Stimulated activated effector memory CD8-positive, alpha-beta T cell treated with anti-CD3 and anti-CD28 coated beads, Interleukin-12 subunit alpha, Interleukin-12 subunit beta, amount 100 ng/mL, for 72 hours (primary cell): ENCODE measurements around the gene CMC4.

Experiments used
- ATAC-seq: fragments of 150-1000 bp; cut with Tn5 transposase; 2 replicates; pipeline ENCODE4 v1.10.0; 2021
- DNase-seq, 2 donors: peaks; one replicate each; pipeline ENCODE4 v3.0.0; 2021 to 2022; ENCODE audit warnings: low spot score in 2 of 2
- H3K27ac Mint-ChIP-seq: one replicate; pipeline ENCODE4 v1.8.0; 2022; ENCODE audit warnings: mild to moderate bottlenecking, mixed read lengths
- H3K36me3 Mint-ChIP-seq: one replicate; pipeline ENCODE4 v1.8.0; 2022; ENCODE audit warnings: mild to moderate bottlenecking, mixed read lengths
- H3K4me1 Mint-ChIP-seq: one replicate; pipeline ENCODE4 v1.8.0; 2022; ENCODE audit warnings: mixed read lengths
- H3K4me3 Mint-ChIP-seq: one replicate; pipeline ENCODE4 v1.8.0; 2022; ENCODE audit warnings: mild to moderate bottlenecking, mixed read lengths
- H3K9me3 Mint-ChIP-seq: one replicate; pipeline ENCODE4 v1.8.0; 2022; ENCODE audit warnings: mixed read lengths

The CMC4 gene

GRCh38 chrX:155065035-155065734 is 5.8 kb downstream of the CMC4 start:
- ATAC-seq (no peak), DNase-seq (no peak)
- H3K36me3 Mint-ChIP-seq: peaks cover 29% of the 10 kb centered on the region
- H3K4me1 Mint-ChIP-seq: peaks cover 20% of the 10 kb centered on the region
- H3K27ac Mint-ChIP-seq: no peak overlapping the region
- H3K9me3 Mint-ChIP-seq: no peaks in the 10 kb centered on the region
- H3K4me3 Mint-ChIP-seq: no peak overlapping the region

- H3K9me3 Mint-ChIP-seq: no peaks in the 10 kb centered on the region
- H3K36me3 Mint-ChIP-seq: peaks cover 44% of the 10 kb centered on the region
- peaks cover 14% of the 10 kb centered on the region for H3K4me1 Mint-ChIP-seq
- H3K27ac Mint-ChIP-seq: no peak overlapping the region
- no peak overlapping the region for H3K4me3 Mint-ChIP-seq
- ATAC-seq (no peak), DNase-seq (no peak)
These were observed 9.2 kb downstream of the CMC4 start for GRCh38 chrX:155061760-155062159.

DNA sequence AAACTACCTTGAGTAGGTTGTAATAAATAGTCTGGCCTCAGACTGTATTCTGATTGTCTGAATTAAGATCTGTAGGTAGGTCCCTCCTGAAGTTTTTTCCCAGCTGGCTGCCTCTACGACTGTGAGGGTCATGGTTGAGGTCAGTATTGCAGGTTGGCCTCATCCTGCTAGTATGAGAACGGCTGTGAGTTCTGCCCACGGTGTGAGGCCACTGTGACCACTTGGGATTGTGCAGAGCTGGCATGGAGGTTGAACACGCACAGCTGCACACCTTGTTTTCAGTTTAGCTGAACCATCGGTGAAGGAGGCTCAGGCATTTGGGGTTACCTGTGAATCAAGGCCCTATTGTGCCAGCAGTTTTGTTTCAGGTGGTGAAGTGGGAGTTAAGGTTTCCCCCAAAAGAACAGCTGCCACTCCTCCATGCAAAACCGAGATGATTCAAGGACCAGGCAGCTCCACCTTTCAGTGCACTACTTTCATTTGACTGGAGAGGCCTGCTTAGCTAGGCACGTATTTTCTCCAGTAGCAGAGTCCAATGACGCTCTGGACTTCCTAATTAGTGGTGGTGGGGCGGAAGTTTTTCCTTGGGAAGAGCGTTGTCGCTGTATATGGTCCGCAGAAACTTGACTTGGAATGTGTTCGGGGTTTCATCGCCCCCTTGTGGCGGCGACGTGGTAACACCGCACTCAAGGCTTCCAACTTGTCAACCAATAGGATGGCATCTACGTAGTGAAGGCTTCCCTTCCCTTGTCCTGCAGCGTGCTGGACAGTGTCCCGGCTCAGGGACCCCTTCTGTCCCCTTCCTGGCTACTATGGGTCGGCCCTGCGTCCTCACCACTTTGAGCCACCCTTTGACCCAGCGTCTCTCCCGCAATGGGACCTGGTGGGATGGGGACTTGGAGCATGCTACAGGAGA is 13.8 kb downstream of the CMC4 start:
- peak overlapping the region; percentile 45 for H3K4me3 Mint-ChIP-seq
- DNase-seq (peak; percentile 29 to 62), ATAC-seq (peak; percentile 74)
- peaks cover 16% of the 10 kb centered on the region for H3K4me1 Mint-ChIP-seq
- no peak overlapping the region for H3K27ac Mint-ChIP-seq
- peaks cover 39% of the 10 kb centered on the region for H3K36me3 Mint-ChIP-seq
- no peaks in the 10 kb centered on the region for H3K9me3 Mint-ChIP-seq

DNA sequence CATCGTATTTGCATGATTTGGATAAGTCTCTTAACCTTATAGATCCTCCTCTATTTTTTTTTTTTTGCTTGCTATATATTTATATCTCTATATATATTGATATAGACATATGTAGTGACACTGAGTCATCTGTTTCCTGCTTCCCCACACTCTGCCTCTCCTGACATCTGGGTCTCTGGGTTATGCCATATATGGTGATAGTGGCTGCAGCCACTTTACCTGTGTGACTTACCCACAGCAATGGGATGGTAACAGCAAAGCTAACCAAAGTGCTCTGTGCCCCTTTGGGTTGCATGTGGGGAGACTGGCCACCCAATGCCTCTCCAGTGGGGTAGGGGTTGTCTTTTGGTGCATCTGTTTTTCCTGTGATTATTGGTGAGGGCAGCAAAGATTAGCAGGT is 14.5 kb downstream of the CMC4 start:
- Mint-ChIP-seq H3K36me3 (peaks cover 39% of the 10 kb centered on the region), H3K27ac (no peak overlapping the region), H3K9me3 (no peaks in the 10 kb centered on the region), H3K4me1 (peaks cover 16% of the 10 kb centered on the region), H3K4me3 (peak overlapping the region; percentile 45)
- ATAC-seq (peak; percentile 65), DNase-seq (no peak)

DNA sequence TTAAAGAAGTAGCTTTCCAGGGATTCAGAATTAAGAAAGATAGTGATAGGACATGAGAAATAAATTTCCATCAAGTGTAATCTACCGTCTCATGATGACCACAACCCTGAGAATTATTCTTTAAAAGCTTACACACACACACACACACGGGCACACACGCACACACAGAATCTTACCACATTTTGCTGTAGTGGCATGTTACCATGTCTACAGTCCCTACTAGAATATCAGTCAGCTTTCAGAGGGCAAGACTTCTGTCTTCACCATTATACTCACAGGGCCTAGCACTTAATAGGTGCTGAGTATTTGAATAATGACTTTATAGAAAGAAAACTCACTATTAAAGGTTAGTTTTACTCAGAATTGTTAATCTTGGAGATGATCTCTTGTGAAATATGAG is 15.4 kb downstream of the CMC4 start:
- ATAC-seq: peak; percentile 44
- Mint-ChIP-seq H3K4me3 (no peak overlapping the region), H3K9me3 (no peaks in the 10 kb centered on the region), H3K4me1 (peaks cover 16% of the 10 kb centered on the region), H3K27ac (peak overlapping the region; percentile 50), H3K36me3 (peaks cover 31% of the 10 kb centered on the region)
- no peak for DNase-seq

- DNase-seq (no peak), ATAC-seq (no peak)
- no peaks in the 10 kb centered on the region for H3K9me3 Mint-ChIP-seq
- H3K27ac Mint-ChIP-seq: peak overlapping the region; percentile 50
- H3K36me3 Mint-ChIP-seq: peaks cover 28% of the 10 kb centered on the region
- H3K4me3 Mint-ChIP-seq: no peak overlapping the region
- H3K4me1 Mint-ChIP-seq: peaks cover 18% of the 10 kb centered on the region
These were observed 16.7 kb downstream of the CMC4 start for GRCh38 chrX:155054255-155054654.

GRCh38 chrX:155053656-155054055 is 17.3 kb downstream of the CMC4 start:
- Mint-ChIP-seq H3K36me3 (peaks cover 29% of the 10 kb centered on the region), H3K4me3 (no peak overlapping the region), H3K4me1 (peaks cover 24% of the 10 kb centered on the region), H3K27ac (peak overlapping the region; percentile 12), H3K9me3 (no peaks in the 10 kb centered on the region)
- ATAC-seq (no peak), DNase-seq (no peak)

DNA sequence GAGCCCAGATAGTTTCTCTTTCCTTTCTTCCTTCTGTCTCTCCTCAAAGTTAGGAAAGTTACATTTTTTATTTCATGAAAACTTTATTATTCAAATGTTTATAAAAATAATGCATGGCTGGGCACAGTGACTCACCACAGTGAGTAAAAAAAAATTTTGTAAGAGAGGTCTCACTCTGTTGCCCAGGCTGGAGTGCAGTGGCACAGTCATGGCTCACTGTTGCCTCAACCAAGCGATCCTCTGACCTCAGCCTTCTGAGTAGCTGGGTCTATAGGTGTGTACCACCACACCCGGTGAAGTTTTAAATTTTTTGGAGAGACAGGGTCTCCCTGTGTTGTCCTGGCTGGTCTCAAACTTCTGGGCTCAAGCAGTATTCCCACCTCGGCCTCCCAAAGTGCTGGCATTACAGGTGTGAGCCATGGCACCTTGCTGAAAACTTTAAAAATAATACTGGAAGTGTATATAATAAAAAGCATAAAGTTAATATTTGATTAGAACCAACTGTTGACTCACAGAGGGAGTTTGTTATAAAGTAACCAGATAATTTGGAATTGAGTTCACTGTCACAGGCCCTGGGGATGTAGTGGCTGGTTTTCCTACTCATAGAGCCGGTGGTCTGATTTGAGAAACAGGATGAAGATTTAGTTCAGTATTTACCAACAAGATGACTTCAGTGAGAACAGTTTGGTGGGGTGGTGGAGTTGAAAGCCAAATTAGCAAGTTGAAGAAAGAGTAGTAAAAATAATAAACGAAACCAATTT is 18.0 kb downstream of the CMC4 start:
- Mint-ChIP-seq H3K4me3 (no peak overlapping the region), H3K9me3 (no peaks in the 10 kb centered on the region), H3K27ac (peak overlapping the region; percentile 12), H3K4me1 (peaks cover 24% of the 10 kb centered on the region), H3K36me3 (peaks cover 31% of the 10 kb centered on the region)
- peak; percentile 42 for ATAC-seq
- DNase-seq: no peak

- peak in 1 of 2 donors; percentile 59 for DNase-seq
- no peaks in the 10 kb centered on the region for H3K9me3 Mint-ChIP-seq
- peaks cover 49% of the 10 kb centered on the region for H3K36me3 Mint-ChIP-seq
- no peak overlapping the region for H3K4me3 Mint-ChIP-seq
- H3K4me1 Mint-ChIP-seq: peaks cover 13% of the 10 kb centered on the region
- no peak for ATAC-seq
- no peak overlapping the region for H3K27ac Mint-ChIP-seq
These were observed 21.8 kb downstream of the CMC4 start for GRCh38 chrX:155048977-155049619.

- Mint-ChIP-seq H3K4me3 (no peak overlapping the region), H3K4me1 (peaks cover 8% of the 10 kb centered on the region), H3K9me3 (no peaks in the 10 kb centered on the region), H3K27ac (no peak overlapping the region), H3K36me3 (peaks cover 49% of the 10 kb centered on the region)
- no peak for DNase-seq
- ATAC-seq: no peak
These were observed 24.0 kb downstream of the CMC4 start for GRCh38 chrX:155046811-155047528.

DNA sequence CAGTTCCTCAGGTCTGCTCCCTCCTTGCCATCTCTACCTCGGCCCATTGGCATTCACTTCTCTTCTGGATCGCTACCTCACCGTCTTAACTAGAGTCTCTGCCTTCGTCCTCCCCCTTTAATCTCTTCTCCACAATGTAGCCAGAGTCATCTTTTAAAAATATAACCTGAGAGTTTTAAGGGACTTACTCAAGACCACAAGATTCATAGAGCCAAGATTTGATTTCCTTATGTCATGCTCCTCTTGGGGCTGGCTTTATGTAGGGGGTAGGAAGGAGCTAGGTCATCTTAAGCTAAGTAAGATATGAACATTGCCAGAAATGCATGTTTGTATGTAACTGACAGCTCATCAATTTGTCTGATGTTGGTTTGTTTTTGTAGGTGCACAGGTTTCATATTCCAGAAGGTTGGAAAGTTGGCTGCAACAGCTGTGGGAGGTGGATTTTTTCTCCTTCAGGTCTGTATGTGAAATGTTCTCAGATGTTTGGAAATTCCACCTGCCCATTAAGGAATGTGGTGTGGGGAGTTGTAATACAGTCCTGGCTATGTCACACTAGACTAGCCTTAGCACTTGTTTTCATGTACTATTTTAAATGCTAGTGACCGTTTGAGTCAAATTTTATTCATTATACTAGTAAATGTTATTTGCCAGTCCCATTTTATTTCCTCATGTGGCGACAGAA is 24.7 kb downstream of the CMC4 start:
- no peak overlapping the region for H3K4me3 Mint-ChIP-seq
- H3K27ac Mint-ChIP-seq: no peak overlapping the region
- peaks cover 8% of the 10 kb centered on the region for H3K4me1 Mint-ChIP-seq
- DNase-seq (no peak), ATAC-seq (no peak)
- peaks cover 43% of the 10 kb centered on the region for H3K36me3 Mint-ChIP-seq
- no peaks in the 10 kb centered on the region for H3K9me3 Mint-ChIP-seq

GRCh38 chrX:155035688-155036087 is 35.2 kb downstream of the CMC4 start:
- DNase-seq: no peak
- Mint-ChIP-seq H3K4me1 (peaks cover 21% of the 10 kb centered on the region), H3K27ac (no peak overlapping the region), H3K4me3 (no peak overlapping the region), H3K9me3 (no peaks in the 10 kb centered on the region), H3K36me3 (peaks cover 43% of the 10 kb centered on the region)
- ATAC-seq: no peak

DNA sequence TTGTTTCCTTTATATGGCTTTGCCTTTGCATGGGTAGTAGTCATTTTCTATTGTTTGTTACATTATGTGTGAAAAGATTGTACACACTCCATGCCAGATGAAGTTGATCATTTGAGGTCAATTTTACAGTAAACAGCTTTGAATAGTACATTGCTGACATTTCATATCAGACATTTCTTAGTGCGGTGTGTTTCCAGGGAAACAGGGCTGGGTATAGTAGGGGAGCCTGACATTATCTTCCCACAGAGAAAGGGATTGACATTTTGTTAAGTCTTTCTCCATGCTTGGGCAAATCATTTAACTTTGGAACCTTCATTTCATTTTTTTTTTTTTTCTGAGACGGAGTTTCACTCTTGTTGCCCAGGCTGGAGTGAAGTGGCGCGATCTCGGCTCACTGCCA is 39.3 kb downstream of the CMC4 start:
- peaks cover 15% of the 10 kb centered on the region for H3K4me1 Mint-ChIP-seq
- no peak overlapping the region for H3K27ac Mint-ChIP-seq
- DNase-seq (no peak), ATAC-seq (no peak)
- peaks cover 46% of the 10 kb centered on the region for H3K36me3 Mint-ChIP-seq
- H3K4me3 Mint-ChIP-seq: no peak overlapping the region
- H3K9me3 Mint-ChIP-seq: no peaks in the 10 kb centered on the region

DNA sequence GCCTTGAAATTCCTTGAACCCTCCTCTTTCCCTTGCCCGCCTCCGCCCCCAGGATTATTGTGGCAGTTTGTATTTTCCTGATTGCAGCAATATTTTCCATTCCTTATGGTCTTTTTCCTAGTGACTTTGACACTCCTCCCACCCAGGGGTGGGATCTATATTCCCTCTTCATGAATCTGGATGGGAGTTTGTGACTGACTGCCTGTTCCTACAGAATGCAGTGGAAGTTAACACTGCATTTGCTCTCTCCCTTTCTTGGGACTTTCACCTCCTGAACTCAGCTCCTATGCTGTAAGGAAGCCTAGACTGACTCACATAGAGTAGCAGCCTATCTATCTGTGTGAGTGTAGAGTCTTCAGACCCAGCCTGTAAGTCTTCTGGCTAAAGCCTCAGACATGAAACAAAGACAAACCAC is 42.1 kb downstream of the CMC4 start:
- H3K4me1 Mint-ChIP-seq: peaks cover 15% of the 10 kb centered on the region
- DNase-seq (no peak), ATAC-seq (no peak)
- no peak overlapping the region for H3K27ac Mint-ChIP-seq
- H3K36me3 Mint-ChIP-seq: peaks cover 24% of the 10 kb centered on the region
- no peaks in the 10 kb centered on the region for H3K9me3 Mint-ChIP-seq
- peak overlapping the region; percentile 73 for H3K4me3 Mint-ChIP-seq
